GM18858 (cell line): Measurements from ENCODE around the gene LRMDA.
"Not testable (repeated sequence)": the region's sequence is repeated elsewhere in the genome, so short reads cannot be mapped to it uniquely, and the experiment has no call there.

Source experiments
- ATAC-seq: cut with Tn5 transposase; IDR thresholded peaks from one replicate; pipeline ENCODE4 v1.9.1; 2021; ENCODE audit not compliant: unreplicated experiment

Gene LRMDA

DNA sequence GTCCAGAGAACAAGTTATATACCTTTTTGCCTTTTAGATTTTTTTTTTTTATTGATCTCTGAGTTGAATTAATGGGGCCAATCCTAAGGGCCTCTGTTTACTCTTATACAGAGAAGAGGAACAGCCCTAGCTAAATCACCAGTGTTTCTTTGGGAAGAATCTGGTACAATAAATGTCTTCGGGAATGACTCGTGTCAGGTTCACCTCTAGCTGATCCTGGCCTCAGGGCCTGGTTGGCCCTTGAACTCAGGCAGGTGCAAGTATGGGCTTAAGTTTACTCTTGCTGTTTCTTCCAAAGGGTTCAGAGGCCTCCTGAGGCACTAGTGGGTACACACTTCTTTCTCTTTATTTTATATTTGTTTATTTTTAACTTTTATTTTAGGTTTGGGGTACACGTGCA is 71.0 kb downstream of the LRMDA start:
- no peak for ATAC-seq

DNA sequence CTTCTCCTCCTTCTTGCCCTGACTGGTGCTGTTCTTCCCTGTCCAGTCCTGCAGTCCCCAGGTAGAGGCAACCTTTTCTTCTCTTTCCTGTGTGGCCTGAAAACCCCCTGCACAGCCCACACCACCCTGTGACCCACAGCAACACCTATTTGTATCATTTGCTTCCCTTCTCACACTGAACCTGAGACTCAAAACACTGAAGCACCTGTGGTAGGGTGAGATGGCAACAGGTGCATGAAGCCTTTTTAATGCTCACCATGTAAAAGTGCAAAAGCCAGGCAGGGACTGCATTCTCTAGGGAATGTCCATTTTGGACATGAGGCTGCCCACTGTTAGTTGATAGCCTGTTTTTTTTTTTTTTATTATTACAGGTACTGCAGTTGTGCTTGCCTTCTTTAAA is 71.4 kb downstream of the LRMDA start:
- ATAC-seq, result no peak

GRCh38 chr10:75505293-75505692 is 73.9 kb downstream of the LRMDA start:
- ATAC-seq, result no peak

- peak; percentile 79 for ATAC-seq
Measured at GRCh38 chr10:75505840-75506506, 74.5 kb downstream of the LRMDA start.

- ATAC-seq, result no peak
Measured at GRCh38 chr10:75506930-75507329, 75.5 kb downstream of the LRMDA start.

GRCh38 chr10:75507469-75507868 is 76.0 kb downstream of the LRMDA start:
- ATAC-seq, result no peak

DNA sequence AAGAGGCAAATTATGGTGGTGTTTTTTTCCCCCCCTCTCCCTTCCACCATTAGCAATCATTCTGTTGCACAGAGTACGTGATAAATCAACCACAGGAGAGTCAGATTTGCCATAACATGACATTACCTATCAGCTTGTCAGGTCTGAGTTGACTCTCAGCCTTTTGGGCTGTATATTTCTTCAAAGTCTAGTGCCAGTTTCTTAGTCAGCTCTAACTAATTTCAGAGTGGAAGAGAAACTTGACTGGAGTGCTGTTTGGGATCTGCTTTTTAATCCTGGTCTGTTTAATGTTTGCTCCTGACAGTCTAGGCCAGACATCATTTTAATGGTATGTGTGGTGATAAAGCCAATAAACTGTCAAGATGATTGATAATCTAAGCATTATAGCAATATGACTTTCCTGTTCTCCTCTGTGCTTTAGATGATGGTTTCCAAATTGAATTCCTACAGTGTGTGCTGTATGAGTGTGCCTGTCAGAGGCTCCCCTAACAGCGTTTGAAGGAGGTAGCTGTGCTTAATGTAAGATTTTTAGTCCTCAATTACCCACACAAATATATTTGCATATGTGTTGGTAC is 76.9 kb downstream of the LRMDA start:
- ATAC-seq, result no peak

GRCh38 chr10:75508814-75509306 is 77.4 kb downstream of the LRMDA start:
- no peak for ATAC-seq

DNA sequence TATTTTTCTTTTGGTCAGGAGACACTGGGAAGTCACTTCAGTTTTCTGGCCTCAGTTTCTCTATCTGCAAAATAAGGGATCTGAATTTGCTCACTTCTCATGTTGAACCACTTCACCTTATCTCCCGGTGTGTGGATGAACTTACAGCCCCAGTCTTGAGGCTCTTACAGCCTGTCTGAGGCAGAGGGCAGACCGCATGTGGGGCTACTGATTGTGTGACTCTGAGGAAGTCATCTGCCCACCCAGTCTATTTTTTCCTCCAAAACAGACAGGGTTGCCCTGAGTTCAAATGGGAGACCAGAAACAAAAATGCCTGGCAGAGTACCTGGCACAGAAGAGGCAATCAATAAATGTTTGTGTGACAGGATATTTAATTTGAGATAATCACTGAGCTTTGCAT is 78.3 kb downstream of the LRMDA start:
- ATAC-seq, result no peak

GRCh38 chr10:75511011-75511410 is 79.6 kb downstream of the LRMDA start:
- ATAC-seq, result no peak

- no peak for ATAC-seq
Measured at GRCh38 chr10:75512203-75512933, 80.9 kb downstream of the LRMDA start.

GRCh38 chr10:75513292-75513885 is 82.0 kb downstream of the LRMDA start:
- no peak for ATAC-seq

DNA sequence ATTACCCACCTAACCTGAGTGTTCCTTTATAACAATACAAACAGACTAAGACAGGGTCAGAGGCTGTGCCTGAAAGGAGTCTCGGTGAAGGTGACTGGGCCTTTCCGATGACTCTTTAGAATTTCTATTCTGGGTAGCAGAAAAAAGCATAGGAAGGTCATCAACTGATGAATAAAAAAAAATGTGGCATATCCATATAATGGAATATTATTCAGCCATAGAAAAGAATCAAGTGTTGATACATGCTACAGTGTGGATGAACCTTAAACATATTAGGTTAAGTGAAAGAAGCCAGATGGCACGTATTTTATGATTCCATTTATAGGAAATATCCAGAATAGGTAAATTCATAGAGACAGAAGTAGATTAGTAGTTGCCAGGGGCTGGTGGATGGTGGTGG is 83.4 kb downstream of the LRMDA start:
- ATAC-seq, result no peak

- not testable (repeated sequence) for ATAC-seq
Measured at GRCh38 chr10:75516154-75516553, 84.7 kb downstream of the LRMDA start.

- ATAC-seq, result not testable (repeated sequence)
Measured at GRCh38 chr10:75519213-75519612, 87.8 kb downstream of the LRMDA start.

DNA sequence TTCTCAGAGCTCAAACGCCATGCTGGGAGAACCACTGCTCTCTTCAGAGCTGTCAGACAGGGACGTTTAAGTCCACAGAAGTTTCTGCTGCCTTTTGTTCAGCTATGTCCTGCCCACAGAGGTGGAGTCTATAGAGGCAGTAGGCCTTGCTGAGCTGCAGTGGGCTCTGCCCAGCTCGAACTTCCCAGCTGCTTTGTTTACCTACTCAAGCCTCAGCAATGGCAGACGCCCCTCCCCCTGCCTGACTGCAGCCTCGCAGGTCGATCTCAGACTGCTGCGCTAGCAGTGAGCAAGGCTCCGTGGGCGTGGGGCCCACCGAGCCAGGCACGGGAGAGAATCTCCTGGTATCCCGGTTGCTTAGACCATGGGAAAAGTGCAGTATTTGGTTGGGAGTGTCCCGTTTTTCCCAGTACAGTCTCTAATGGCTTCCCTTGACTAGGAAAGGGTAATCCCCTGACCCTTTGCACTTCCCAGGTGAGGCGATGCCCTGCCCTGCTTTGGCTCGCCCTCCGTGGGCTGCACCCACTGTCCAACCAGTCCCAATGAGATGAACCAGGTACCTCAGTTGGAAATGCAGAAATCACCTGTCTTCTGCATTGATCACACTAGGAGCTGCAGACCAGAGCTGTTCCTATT is 89.9 kb downstream of the LRMDA start:
- not testable (repeated sequence) for ATAC-seq

- ATAC-seq, result no peak
Measured at GRCh38 chr10:75525067-75525466, 93.6 kb downstream of the LRMDA start.

- no peak for ATAC-seq
Measured at GRCh38 chr10:75525646-75526045, 94.2 kb downstream of the LRMDA start.

DNA sequence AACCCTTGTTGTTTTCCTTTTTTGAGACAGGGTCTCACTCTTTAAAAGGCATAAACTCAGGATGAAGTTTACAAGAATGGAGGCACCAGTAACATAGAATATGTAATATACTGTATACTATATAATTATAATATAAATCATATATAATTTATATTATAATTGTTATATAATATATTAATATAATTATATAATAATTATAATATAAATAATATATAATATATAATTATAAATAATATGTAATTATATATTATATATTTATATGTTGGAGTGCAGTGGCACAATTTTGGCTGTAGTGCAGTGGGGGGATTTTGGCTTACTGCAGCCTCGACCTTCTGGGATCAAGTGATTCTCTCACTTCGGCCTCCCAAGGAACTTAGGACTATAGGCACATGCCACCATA is 96.1 kb downstream of the LRMDA start:
- no peak for ATAC-seq

GRCh38 chr10:75528392-75528791 is 97.0 kb downstream of the LRMDA start:
- ATAC-seq, result no peak

- no peak for ATAC-seq
Measured at GRCh38 chr10:75530299-75530698, 98.9 kb downstream of the LRMDA start.
